HT-29 (cell line): ENCODE data around the gene SYCE1. TPM values are rescaled to one million over a fixed set of nuclear protein-coding genes. Genes with fewer than 3 reads are reported as not detected.
"Not testable (repeated sequence)": the region's sequence is repeated elsewhere in the genome, so short reads cannot be mapped to it uniquely, and the experiment has no call there.

Experiments used
- DNase-seq: peaks from one replicate; pipeline ENCODE4 v3.0.0-alpha.2; 2015; ENCODE audit warnings: low spot score
- total RNA-seq: library from RNA; depleted of rRNA; stranded (reverse); fragments of >200 nt; shearing (Covaris generic); gene quantifications from 2 replicates; pipeline ENCODE4 v1.2.3, GENCODE V29; 2014

The SYCE1 gene
- total RNA-seq, 1 experiment from 2014 or later = not detected

DNA sequence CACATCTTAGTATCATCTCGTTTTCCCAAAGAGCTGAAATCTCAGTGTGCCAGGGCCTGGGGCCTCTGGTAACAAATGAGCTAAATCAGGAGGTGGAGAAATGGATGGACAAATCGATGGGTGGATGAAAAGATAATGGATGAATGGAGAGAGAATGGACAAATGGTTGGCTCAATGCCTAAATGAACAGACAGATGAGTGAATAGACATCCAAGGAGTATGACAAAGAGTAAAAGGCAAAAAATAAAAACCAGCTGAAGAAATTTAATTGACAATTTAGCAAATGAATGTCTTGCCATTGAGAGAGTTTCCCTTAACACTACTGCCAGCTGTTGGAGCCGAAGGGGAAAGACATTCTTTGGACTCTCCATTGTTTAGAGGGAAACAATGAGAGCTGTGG lies 8.0 kb downstream of the SYCE1 start:
- DNase-seq = no peak

- no peak for DNase-seq
Observed at GRCh38 chr10:133555521-133555920, 9.9 kb downstream of the SYCE1 start.

DNA sequence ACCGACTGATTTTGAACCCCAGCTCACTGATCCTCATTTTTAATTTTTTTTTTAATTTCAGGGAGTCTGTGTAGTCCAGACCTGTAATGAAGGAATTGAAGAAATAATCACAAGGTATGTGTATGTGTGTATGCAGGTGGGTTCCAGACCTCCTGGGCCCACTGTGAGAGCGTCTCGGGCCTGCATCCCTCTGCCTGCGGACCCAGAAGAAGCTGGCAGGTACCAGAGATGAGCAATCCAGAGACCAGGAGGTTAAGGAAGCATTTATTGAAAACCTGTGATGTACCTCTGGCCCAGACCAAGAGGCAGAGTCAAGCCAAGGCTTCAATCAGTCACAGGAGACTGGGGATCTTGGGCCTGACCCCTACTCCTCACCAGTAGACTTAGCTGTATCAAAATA lies 10.8 kb downstream of the SYCE1 start:
- DNase-seq = no peak

GRCh38 chr10:133544506-133544905 lies 20.9 kb downstream of the SYCE1 start:
- DNase-seq = no peak

GRCh38 chr10:133541441-133541975 lies 23.9 kb downstream of the SYCE1 start:
- not testable (repeated sequence) for DNase-seq

- DNase-seq = no peak
Observed at GRCh38 chr10:133537546-133538545, 27.5 kb downstream of the SYCE1 start.

DNA sequence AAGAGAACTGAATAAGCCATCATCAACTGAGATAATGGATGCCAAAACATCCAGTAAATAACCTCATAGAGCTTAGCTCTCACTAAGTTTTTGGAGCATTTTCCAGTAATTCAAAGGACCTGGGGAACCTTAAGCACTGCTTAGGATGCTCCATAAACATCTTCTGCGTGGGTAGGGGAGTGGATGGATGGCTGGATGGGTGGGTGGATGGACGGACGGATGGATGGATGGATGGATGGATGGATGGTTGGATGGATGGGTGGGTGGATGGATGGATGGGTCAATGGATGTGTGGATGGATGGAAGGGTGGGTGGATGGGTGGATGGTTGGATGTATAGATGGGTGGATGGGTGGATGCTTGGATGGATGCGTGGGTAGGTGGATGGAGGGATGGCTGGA lies 29.2 kb downstream of the SYCE1 start:
- no peak for DNase-seq

- no peak for DNase-seq
Observed at GRCh38 chr10:133534417-133534816, 31.0 kb downstream of the SYCE1 start.

DNA sequence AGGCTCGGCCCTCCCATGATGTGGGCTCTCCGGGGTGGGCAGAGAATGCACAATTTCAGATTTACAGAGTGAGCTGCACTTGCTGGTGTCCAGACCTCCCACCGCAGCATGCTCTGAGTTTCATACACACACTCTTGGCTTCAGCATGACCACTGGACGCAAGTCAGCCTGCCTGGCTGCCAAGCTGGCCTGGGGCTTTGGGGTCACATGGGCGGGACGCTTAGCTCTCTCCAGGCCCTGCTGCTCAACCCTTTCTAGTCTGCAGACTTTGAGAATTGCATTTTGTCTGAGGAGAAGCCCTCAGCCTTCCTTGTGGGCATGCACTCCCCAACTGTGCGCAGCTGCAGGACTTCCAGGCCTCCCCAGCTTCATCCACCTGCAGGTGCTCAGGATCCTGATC lies 32.5 kb downstream of the SYCE1 start:
- DNase-seq = no peak

DNA sequence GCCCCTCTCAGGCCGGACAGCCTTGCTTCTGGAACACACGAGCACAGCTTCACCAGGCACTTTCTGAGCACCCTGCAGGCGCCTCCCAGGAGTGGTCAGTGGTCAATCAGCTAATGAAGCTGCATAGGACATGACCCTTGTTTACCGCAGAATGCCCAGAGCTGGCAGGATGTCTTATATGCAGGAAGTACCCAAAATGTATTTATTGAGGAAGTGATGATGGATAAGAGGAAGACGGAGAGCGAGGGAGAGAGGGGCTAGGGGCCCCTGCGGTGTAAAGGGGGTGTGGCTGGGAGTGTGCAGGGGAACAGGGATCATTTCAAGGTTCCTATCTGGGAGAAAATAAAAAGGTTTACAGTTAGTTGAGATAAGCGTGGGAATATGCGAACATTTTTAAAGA lies 34.9 kb downstream of the SYCE1 start:
- DNase-seq = no peak

GRCh38 chr10:133529576-133529946 lies 35.8 kb downstream of the SYCE1 start:
- no peak for DNase-seq

DNA sequence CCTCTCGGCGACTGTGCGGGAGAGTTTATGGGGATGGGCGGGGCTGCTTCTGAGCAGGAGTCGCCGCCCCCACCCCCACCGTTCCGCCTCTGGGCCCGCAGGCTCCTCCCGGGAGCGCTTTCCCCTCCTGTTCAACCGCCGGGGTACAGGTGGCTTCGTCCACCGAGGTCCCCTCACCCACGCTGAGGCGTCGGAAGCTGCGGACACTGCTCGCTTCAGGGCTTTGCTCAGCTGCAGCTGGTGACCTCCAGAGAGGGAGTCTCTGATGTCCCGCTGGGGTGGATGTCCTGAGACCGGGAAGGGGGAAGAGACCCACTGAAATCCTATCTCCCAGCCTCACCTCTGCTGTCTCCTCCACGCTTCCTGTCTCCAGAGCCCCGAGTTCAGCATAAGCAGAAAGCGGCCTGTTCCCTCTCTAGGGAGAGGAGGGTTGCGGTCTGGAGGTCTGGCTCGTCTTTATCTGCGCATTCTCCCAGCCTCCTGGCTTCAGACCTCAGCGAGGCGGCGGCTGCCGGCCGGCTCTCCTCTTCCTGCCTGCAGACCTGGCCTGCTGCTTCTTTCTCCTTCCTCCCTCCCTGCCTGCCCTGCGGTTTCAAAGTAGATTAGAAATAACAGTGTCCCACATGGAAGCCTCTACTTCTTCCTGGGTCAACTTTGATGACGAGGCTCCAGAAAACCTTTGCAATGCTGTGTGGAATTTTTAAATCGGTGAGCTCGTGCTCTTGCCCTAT lies 36.4 kb downstream of the SYCE1 start:
- DNase-seq = no peak

DNA sequence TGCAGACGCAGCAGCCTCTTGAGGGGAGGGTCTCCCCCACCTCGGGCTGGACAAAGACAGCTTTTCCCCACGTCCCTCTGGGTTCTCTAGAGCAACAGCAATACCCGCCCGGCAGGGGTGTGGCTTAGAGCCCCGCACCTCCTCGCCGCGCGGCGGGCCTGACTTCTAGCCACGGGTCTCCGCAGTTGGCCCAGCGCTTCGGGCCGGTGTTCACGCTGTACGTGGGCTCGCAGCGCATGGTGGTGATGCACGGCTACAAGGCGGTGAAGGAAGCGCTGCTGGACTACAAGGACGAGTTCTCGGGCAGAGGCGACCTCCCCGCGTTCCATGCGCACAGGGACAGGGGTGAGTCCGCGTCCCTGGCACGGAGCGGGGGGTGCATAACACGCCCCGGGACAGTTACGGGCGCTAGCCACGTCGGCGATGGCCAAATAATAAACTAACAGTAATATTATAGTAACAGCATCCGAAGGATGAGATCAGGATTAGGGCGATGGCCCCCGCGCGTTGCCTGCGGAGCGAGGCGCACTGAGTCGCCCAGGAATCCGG lies 37.0 kb downstream of the SYCE1 start:
- no peak for DNase-seq

DNA sequence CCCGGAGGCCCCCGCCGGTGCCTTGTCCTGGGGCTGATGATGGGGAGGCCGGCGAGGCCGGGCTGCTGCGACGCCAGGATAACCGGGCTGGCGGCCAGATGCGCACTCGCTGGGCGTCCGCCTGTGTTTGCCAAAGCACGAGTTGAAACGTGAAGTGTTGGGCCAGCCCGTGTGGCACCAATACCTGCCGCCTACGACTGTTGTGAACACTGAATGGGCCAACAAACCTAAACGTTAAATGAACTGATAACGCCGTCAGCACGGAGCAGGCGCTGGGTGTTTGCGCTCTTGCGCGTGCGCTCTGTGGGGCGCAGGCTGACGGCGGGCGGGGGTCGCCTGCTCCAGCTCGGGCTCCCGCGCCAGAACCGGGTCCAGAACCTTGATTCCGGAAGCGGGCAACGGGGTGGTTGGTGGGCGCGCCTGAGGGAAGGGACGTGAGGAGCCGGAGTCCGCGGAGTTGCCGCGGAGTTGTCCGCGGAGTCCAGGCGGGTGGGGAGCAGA lies 37.6 kb downstream of the SYCE1 start:
- DNase-seq = no peak

DNA sequence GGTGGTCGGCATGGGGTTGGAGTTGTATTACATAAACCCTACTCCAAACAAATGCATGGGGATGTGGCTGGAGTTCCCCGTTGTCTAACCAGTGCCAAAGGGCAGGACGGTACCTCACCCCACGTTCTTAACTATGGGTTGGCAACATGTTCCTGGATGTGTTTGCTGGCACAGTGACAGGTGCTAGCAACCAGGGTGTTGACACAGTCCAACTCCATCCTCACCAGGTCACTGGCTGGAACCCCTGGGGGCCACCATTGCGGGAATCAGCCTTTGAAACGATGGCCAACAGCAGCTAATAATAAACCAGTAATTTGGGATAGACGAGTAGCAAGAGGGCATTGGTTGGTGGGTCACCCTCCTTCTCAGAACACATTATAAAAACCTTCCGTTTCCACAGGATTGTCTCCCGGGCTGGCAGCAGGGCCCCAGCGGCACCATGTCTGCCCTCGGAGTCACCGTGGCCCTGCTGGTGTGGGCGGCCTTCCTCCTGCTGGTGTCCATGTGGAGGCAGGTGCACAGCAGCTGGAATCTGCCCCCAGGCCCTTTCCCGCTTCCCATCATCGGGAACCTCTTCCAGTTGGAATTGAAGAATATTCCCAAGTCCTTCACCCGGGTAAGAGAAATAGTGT lies 38.3 kb downstream of the SYCE1 start, which contains the start of gene CYP2E1:
Gene CYP2E1, plus strand, starts transcription at position 407 of the 632 bp plus-strand sequence. Its CDS starts 33 bp downstream, at position 440.
- no peak for DNase-seq

DNA sequence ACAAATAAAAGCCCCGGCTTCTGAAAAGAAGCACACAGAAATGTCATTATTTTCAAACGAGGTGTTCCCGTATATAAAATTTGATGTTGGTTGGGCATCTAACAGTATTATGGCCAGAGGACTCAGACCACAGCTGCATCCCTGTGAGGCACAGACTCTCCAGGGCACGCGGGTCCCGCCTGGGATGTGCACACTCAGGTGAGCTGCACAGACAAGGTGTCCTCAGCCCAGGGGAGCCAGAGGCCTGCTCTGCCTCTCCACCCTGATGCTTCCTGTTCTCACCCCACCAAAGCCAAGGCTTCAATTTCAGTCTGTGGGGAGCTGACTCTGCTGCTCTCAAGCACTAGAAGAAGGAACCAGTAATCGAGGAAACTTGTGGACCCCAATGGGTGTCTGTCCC lies 39.9 kb downstream of the SYCE1 start:
- no peak for DNase-seq

- DNase-seq = peak; percentile 21
Observed at GRCh38 chr10:133523631-133524203, 41.7 kb downstream of the SYCE1 start.

- peak; percentile 87 for DNase-seq
Observed at GRCh38 chr10:133520193-133520738, 45.1 kb downstream of the SYCE1 start.

GRCh38 chr10:133518517-133518916 lies 46.9 kb downstream of the SYCE1 start:
- DNase-seq = not testable (repeated sequence)

DNA sequence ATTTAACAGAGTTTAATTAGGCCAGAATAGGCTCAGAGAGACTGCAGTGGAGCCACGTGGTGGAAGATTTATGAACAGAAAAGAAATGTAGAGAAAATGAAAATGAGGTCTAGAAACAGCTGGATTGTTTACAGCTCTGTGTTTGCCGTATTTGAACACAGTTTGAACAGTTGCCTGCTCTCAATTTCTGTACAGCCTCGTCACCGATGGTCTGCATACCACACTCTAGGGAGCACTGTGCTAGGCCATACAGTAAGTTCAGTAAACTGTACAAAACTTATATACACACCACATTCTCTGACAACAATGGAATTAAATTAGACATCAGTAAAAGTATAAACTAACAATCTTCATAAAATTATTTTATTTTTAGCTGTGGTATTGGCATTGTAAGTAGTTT lies 49.3 kb downstream of the SYCE1 start:
- no peak for DNase-seq

DNA sequence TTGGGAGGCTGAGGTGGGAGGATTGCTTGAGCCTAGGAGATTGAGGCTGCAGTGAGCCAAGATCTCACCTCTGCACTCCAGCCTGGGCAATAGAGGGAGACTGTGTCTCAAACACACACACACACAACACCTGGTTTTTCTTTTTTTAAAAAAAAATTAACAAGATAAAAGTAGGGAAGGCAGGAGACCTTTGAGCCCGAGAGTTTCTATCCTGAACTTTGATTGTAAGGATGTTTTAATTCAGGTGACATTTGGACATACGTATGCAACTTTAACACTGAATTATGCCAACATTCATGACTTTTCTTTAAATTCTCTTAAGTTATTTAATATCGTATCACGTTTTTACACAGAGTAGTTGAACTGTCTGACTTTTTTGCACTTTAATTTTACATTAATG lies 49.9 kb downstream of the SYCE1 start:
- DNase-seq = no peak
